RWPE1 (cell line): Measurements from ENCODE around the gene ABL2.

Experiments
- CTCF ChIA-PET: fragments of 350-600 bp; sonication (Branson Sonifier 250); formaldehyde crosslinking; extraction: SDS; loops from one replicate; lab custom pipeline; 2021; lab: Yijun Ruan, JAX
- POLR2A ChIA-PET: fragments of 400-600 bp; formaldehyde crosslinking; extraction: SDS; loops from one replicate; lab custom pipeline; 2020; ENCODE audit warnings: antibody characterized with exemption; ENCODE audit not compliant: low non-redundant PET; lab: Yijun Ruan, JAX
- DNase-seq: peaks from one replicate; pipeline ENCODE4 v3.0.0; 2012; ENCODE audit warnings: low spot score
- H3K27ac ChIP-seq: fragments of 450-650 bp; 2 replicates; pipeline ENCODE4 v1.5.1; 2017
- CTCF ChIP-seq: fragments of 450-650 bp; conservative IDR thresholded peaks from 2 replicates; pipeline ENCODE4 v1.5.1; 2017; ENCODE audit warnings: low read depth, mild to moderate bottlenecking

The ABL2 gene

GRCh38 chr1:179167955-179168354 is 61.5 kb downstream of the ABL2 start:
- H3K27ac ChIP-seq: no peak overlapping the region
- POLR2A ChIA-PET: no interaction called here
- TF ChIP-seq CTCF: no peak
- CTCF ChIA-PET: no interaction called here
- DNase-seq: no peak

- ChIA-PET CTCF (no interaction called here), POLR2A (no interaction called here)
- TF ChIP-seq CTCF: no peak
- no peak for DNase-seq
- H3K27ac ChIP-seq: no peak overlapping the region
Observed at GRCh38 chr1:179167418-179167777, 62.1 kb downstream of the ABL2 start.

- ChIA-PET POLR2A (no interaction called here), CTCF (no interaction called here)
- TF ChIP-seq CTCF: no peak
- no peak overlapping the region for H3K27ac ChIP-seq
- DNase-seq: no peak
Observed at GRCh38 chr1:179166663-179167417, 62.6 kb downstream of the ABL2 start.

- TF ChIP-seq CTCF: no peak
- no peak overlapping the region for H3K27ac ChIP-seq
- ChIA-PET POLR2A (no interaction called here), CTCF (no interaction called here)
- peak; percentile 44 for DNase-seq
Observed at GRCh38 chr1:179164494-179164893, 65.0 kb downstream of the ABL2 start.

- no peak for TF ChIP-seq CTCF
- no peak for DNase-seq
- POLR2A ChIA-PET: no interaction called here
- CTCF ChIA-PET: no interaction called here
- H3K27ac ChIP-seq: no peak overlapping the region
Observed at GRCh38 chr1:179156708-179157107, 72.8 kb downstream of the ABL2 start.

- CTCF ChIA-PET: no interaction called here
- no peak for TF ChIP-seq CTCF
- no peak overlapping the region for H3K27ac ChIP-seq
- DNase-seq: no peak
- POLR2A ChIA-PET: no interaction called here
Observed at GRCh38 chr1:179156026-179156425, 73.5 kb downstream of the ABL2 start.
